GM19043 (cell line): ENCODE data around the gene SLC16A5.

Experiments
- ATAC-seq: cut with Tn5 transposase; IDR thresholded peaks from one replicate; pipeline ENCODE4 v1.9.1; 2021; ENCODE audit warnings: low read depth; ENCODE audit not compliant: unreplicated experiment

The SLC16A5 gene

DNA sequence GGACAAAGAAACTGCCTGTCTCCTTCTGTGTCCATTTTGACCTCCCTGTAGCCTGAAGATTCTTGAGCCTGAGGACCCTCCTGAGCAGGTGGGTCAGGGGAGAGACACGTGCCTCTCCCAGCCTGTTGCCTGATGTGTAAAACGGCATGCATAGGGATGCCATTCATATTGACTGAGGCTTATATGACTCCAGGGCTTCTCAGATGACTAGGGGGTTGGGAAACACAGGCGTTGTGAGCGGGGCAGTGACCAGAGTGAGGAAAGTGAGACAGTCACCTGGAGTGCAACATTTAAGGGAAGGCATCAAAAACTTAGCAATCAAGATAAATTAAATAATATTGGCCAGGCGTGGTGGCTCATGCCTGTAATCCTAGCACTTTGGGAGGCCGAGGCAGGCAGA, 5.1 kb upstream of the SLC16A5 start:
- ATAC-seq = no peak

DNA sequence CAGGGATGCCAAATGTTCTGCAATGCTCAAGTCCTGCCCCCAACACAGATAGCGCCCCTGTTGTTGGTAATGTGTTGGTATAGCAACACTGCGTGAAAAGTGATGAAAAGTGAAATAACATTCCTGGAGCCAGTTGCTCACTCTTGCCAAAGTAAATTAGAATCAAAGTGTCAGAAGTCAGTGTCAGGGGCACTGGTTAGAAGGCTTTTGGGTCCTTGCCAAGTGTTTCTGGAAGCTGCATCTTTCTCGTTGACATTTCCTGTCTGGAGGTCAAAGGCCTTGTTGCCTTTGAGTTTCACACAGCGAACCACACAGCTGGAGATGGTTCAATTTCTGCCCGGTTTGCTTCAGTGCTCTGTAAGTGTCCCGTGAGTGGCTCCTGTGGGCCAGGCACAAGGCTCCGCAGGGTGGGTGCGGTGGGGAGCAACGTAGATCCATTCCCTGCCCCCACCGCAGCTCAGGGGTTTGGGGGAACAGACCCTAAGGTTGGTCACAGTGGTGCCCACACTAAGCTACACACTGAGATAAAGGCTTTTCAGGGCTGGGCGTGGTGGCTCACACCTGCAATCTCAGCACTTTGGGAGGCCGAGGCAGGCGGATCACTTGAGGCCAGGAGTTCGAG, 3.6 kb upstream of the SLC16A5 start:
- ATAC-seq = no peak

DNA sequence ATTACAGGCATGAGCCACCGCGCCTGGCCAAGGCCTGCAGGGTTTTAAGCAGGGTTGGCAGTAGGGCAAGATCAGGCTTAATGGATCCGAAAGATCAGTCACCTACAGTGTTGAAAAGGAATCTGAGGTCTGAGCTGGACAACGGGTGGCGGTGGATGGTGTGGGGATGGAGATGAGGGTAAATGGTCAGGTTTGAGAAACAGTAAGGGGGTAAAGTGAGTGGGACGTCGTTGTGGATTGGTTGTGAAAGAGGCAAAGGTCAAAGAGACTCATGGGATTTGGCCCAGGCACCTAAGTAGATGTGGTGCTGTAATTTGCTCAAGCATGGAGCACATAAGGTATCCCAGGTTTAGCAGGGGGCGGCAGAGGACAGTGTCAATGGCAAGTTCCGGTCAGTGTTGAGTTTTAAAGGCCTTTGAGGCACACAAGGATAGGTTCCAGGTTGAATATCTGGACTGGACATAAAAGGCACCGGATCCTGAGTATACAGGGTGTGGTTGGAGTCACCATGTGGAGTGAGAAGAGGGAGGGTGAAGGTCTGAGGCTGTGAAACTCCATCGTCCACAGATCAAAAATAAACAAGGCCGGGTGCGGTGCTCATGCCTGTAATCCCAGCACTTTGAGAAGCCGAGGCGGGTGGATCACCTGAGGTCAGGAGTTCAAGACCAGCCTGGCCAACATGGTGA, 1.1 kb upstream of the SLC16A5 start:
- ATAC-seq = no peak

DNA sequence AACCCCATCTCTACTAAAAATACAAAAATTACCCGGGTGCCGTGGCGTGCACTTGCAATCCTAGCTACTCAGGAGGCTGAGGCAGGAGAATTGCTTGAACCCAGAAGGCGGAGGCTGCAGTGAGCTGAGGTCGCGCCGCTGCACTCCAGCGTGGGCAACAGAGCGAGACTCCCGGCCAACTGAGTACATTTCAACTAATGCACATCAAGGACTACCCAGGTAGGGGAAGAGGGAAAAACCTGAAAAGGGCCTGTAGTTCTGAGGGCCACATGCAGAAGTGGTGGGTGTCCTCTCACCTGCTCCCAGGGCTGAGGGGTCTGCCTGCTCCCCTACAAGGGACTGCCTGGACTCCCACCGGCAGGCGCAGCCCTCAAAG, 584 bp upstream of the SLC16A5 start:
- peak; percentile 25 for ATAC-seq

DNA sequence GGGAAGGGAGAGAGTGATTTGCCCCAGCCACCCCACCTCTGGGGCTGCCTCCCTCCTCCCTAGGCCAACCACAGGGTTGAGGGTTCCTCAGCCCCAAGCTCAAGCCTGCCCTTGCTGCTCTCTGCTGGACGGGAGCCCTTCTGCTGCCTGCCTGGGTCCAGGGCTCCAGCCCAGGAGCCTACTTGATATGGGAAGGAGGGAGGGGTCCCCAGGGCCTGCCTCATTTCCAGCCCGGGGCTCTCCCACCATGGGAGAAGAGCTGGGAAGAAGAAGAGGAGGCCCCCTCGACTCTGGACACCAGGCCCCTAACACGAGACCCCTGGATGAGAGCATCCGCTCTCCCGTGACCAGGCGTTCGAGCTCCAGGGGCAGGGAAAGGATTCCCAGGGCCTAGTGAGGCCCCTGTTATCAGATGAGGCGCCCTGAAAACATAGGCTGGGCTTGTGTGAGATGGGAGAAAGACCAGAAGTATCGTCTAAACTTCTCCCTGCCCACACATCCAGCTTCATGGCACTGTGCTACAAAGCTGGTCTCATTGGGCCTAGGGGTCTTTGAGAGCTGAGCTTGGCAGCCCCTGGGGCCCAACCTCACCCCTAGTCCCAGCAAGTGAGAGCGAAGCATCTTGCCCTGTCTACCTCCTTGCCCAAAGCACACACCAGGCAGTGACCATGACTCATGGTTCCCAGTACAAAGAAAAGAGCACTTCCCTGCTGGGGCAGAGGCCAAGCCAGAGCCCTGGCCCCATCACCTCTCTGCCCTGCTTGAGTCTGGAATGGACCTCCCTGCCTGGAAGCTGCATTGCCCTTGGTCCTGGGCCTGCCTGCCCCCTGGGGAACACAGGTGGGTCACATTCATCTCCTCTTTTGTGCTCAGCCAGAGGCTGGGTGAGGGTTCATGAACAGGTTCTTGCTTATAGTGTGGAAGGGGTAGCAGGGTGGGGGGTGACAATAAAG, 987 bp downstream of the SLC16A5 start:
- ATAC-seq = no peak

DNA sequence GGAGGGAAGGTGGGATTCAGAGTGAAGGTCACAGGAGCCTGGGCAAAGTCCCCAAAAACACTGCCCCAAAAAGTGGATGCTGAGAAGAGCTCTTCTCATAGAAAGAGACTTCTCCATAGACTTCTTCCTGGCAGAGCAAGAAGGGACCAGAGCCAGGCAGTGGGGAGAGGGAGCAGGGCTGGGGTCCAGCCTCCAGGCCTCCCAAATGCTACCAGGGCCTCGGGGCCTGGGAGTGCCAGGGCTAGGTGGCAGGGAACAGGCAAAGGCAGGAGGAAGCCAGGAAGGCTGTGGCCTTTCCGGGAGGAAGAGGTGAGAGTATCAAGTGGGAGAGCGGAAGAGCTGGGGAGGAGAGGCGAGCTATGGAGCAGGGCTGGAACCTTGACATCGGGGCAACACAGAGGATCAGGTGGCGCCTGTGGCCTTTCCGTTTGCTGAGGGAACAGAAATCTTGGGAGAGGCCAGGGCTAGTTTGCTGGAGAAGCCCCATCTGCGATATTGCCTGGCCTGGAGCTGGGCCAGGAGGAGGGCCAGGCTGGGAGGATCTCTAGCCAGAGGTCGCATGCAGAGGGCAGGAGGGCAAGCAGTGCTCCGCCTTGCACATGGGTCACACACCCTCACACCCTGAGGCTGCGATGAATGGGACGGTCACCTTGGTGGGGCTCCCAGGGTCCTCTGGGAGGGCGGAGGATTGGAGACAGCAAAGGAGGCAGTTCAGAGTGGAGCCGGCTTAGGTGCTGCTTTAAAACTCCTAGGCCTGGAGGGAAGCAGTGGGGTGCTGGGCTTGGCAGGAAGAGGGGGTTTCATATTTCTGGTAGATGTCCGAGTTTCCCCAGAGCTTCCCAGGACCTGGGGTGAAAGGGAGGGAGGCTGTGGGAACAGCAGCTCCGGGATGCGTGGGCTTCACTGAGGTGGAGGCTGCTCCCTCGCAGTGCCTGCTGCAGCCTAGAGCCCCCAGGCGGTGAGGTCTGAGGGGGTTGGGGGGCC, 3.4 kb downstream of the SLC16A5 start:
- ATAC-seq = no peak

DNA sequence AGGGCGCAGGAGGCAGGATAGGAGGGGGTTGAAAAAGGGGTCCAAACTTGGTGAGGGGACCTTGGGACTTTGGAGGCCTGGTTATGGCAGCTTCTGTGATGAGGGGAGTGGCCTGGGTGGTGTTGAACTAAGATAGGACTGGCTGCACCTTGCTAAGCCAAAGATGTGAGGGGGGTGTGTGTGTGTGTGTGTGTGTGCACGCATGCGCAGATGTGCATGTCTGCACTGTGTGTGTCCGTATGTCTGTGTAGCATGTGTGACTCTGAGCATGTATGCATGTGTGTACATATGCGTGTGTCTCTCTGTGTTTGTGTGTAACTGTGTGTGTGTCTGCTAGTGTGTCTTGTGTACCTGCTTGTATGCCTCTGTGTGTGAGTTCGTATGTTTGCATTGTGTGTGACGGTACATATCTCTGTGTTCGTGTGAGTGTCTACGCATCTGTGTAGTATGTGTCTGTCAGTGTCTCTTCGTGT, 4.1 kb downstream of the SLC16A5 start:
- ATAC-seq = no peak

DNA sequence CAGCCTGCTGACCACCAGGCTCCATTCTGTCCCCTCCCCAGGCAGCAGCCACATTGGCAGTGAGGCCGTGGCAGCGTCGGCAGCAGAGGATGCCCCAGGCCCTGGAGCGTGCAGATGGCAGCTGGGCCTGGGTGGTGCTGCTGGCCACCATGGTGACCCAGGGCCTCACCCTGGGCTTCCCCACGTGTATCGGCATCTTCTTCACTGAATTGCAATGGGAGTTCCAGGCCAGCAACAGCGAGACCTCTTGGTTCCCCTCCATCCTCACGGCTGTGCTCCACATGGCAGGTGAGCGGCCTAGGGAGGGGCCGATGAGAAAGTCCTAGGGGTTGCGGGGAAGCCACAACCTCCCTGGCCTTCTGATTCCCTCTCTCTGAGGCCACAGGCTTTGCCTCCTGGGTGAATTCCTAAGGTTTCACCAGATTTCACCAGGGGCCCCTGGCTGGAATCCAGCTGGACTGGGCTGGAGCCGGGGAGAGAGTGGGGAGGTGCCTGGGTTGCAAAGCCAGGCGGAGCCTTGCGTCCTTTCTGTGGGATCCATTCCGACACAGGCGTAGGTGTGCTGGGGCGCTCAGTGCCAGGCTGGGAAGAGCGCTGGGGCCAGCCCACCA, 5.9 kb downstream of the SLC16A5 start:
- ATAC-seq = no peak

DNA sequence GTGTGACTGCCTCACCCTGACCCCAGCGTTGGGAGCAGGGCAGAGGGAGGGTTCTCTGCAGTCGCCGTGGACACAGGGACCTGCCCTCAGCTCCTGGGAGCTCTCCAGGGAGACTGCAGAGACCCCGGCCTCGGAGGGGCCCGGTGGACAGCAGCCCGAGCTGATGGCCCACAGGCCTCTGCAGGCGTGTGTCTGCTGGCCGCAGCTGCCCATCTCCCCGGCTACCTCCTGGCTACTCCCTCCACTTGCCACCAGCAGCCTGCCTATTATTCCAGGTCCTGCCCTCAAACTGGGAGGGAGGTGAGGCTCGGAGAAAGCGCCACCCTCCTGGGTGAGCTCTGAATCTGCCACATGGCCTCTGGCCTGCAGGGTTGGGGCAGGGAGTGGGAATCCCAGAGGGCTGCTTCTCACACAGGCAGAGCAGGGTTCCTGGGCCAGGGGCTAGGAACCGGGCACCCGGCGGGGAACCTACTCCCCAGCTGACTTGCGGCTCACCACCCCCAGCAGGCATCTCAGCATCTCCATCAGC, 7.2 kb downstream of the SLC16A5 start:
- no peak for ATAC-seq

DNA sequence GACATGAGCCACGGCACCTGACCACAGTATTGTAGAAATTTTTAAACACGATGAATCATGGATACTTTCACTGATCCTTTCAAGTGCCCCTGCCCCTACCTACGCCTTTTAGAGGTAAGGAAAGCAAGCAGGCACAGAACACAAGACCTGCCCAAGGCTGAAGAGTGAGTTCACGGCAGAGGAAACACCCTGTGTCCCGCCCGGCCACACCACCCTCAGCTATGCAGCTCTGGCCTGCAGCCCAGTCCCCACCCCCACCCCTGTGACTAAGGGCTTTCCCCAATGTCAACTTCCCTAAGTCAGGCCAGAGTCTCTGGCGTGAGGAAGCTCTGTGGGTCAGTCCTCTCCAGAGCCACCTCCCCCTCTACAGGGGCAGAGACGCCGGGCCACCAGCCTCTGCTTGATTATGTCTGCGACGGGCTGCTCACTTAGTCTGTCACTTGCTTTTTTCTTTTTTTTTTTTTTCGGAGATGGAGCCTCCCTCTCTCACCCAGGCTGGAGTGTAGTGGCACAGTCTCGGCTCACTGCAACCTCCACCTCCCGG, 8.4 kb downstream of the SLC16A5 start:
- ATAC-seq = no peak

DNA sequence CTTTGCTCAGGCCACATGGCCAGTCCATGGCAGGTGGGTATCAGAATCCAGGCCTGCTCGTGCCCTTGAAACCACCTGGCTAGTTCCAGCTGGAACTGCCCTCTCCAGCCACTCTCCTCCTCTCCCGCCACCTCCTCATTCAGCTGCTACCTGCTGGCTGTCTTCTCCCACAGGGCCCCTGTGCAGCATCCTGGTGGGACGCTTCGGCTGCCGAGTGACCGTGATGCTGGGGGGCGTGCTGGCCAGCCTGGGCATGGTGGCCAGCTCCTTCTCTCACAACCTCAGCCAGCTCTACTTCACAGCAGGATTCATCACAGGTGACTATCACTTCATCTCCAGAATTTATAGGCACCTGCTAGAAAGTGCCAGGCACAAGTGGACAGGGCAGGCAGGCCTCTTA, 10.1 kb downstream of the SLC16A5 start:
- no peak for ATAC-seq

DNA sequence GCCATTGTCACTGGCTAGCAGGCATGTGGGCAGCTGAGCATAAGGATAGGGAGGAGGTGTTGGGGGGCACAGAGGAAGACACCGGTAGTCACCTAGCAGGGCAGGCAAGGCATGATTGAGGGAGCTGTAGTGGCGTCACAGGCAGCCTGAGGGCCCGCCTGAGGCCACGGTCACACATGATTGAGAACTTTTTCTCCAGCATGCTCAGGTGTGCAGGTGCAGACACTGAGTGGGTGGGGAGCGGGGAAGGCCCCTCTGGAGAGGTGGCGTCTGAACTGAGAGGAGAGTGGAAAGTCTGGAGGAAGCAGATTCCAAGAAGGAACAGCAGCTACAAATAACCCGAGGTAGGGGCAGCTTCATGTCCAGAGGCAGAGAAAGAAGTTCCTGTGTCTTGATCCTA, 11.1 kb downstream of the SLC16A5 start:
- no peak for ATAC-seq

DNA sequence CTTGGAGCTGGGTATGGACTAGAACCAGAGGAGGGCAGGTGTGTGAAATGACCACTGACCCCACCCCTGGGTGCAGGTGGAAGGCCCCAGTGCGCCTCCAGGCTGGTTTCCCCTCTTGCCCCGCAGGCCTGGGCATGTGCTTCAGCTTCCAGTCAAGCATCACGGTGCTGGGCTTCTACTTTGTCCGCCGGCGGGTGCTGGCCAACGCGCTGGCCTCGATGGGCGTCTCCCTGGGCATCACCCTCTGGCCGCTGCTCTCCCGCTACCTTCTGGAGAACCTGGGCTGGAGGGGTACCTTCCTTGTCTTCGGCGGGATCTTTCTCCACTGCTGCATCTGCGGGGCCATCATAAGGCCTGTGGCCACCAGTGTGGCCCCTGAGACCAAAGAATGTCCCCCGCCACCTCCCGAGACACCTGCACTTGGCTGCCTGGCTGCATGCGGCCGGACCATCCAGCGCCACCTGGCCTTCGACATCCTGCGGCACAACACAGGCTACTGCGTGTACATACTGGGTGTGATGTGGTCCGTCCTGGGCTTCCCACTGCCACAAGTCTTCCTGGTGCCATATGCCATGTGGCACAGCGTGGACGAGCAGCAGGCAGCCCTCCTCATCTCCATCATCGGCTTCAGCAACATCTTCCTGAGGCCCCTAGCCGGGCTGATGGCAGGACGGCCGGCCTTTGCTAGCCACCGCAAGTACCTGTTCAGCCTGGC, 12.3 kb downstream of the SLC16A5 start:
- ATAC-seq = no peak

DNA sequence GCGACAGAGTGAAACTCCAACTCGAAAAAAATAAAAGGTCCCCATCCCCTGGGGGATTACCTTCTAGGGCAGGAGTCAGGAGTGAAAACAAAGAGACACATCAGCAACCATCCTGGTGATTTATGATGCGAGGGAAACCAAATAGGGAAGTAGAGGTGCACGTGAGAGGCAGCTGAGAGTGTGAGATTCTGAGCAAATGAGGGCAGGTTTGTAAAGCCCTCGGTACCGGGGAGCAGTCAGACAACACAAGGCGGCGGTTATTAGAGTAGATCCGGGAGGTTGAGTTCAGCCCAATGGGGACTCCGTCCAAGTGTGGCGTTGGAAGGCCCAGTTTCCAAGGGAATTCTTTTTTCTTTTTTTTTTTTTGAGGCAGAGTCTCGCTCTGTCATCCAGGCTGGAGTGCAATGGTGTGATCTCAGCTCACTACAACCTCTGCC, 14.6 kb downstream of the SLC16A5 start:
- no peak for ATAC-seq

DNA sequence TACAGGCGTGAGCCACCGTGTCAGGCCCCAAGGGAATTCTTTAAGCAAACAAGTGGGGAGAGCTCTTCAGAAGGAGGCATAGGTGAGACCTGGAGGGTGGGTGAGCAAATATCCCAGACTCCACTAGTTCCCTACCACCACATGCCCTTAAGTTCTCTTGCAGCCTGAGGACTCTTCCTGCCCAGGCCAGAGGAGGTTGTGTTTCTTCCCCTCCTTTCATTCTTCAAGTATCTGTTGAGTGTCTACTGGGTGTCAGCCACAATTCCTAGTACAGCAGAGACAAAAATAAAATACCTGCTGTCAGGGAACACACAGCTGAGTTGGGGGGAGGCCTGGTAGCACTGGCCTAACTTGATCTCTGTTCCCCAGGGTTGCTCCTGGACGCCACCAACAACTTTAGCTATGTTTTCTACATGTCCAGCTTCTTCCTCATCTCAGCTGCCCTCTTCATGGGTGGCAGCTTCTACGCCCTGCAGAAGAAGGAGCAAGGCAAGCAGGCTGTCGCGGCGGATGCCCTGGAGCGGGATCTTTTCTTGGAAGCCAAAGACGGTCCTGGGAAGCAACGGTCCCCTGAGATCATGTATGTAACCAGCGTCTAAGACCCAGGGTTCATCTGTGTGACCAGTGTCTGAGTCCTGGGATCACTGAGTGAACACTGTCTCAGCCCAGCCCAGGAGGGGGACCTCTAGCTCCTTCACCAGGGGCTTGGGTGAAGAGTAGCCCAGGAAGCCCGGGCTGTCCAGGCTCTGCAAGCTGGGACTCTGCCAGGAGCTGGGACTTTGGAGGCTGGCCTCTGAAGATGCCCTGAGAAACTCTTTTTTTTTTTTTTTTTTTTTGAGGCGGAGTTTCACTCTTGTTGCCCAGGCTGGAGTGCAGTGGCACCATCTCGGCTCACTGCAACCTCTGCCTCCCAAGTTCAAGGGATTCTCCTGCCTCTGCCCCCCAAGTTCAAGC, 16.1 kb downstream of the SLC16A5 start:
- ATAC-seq = no peak

DNA sequence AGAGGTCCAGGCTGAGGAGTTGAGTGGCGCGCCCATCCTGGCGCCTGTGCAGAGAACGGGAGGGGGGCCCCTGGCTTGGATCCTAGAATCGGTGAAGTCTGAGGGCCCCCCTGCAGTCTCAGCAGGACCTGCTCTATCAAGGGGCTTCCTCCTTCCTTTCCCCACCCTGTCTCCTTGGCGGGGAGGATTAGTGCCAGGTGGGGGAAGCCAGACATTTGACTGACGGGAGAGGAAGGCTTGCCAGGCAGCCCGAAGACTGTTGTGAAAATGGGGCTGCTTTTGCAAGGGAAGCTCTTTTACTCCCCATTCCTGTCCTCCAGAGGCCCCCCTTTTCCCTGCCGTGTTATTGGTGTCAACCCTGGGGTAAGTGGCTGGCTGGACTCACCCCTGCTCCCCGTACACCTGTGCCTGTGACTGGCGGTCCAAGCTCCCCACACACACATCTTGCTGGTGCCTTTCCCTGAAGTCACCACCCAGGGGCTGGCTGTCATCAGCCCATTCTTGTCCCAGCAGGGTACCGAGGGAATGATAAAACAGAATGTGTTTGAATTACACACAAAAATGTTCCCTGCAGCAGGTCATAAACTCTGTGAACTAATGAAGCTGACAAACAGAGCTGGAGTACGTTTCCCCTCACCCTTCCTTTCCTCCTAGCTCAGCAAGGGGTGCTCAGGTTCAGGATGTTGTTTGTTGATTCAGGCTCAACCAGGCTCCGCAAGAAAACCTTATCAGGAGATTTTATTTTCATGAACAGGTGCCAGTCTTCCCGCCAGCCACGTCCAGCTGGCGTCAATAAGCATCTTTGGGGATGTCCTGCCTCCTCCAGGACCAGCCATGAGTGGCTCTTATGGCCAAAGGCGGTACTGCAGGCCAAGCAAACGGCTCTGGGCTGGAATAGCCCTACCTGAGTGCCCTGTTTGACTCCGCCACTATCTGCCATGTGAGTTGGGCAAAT, 17.6 kb downstream of the SLC16A5 start:
- ATAC-seq = no peak
